Stimulated activated CD8-positive, alpha-beta memory T cell treated with anti-CD3 and anti-CD28 coated beads, Interleukin-2, amount 100 ng/mL, for 48 hours (primary cell): ENCODE results near the gene GPR180.

Experiments
- DNase-seq, 2 donors: peaks; one replicate each; pipeline ENCODE4 v3.0.0-alpha.2; 2020; ENCODE audit warnings: low read depth in 2 of 2

GPR180 gene

DNA sequence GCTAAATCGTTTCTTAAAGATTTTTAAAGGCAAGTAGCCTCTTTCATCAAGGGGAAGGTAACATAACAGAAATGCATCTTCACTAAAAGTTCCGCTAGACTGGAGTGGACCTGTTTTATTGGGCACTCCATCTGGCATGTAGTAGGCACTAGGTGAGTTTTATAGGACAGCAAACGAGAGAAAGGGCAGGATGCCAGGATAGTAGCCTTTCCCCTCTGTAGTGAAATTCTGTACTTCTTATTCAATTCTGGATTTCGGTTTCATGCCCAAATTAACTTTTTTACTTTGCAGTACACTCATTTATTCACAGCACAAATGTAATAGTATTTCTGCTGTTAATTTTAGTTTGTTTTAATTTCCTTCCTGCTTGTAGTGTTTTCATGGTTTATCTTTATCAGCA, 45.2 kb downstream of the GPR180 start:
- no peak for DNase-seq

DNA sequence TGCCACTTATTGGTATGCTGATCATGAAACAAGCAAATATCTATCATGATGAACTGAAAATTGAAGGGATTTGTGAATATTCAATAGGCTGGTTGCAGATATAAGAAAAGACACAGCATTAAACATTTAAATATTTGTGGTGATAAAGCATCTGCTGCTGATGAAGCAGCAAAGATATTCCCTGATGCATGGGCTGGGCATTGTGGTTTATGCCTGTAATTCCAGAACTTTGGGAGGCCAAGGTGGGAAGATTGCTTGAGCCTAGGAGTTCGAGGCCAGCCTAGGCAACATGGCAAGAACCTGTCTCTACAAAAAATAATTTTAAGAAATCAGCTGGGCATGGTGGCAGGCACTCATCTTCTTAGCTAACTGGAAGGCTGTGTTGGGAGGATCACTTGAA, 54.5 kb downstream of the GPR180 start:
- no peak for DNase-seq

- DNase-seq, result peak in 1 of 2 donors; percentile 4
Measured at GRCh38 chr13:94656766-94657165, 55.1 kb downstream of the GPR180 start.

DNA sequence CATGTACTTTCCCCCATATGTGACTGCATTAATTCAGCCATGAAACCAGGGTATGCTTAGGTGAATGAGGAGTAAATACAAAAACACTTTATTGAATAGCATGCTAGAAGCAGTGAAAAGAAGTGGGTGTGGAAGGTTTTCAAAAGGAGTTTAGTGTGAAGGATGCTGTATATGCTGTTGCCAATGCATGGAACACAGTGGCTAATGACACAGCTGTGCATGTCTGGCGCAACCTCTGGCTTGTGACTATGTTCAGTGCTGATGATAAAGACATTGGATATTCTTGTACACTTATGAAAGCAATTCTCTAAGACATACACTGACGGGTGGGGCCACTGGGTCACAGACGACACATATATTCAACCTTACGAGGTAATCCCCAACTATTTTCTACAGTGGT, 55.5 kb downstream of the GPR180 start:
- no peak for DNase-seq

- no peak for DNase-seq
Measured at GRCh38 chr13:94658926-94659597, 57.4 kb downstream of the GPR180 start.

- DNase-seq, result no peak
Measured at GRCh38 chr13:94659598-94659946, 57.9 kb downstream of the GPR180 start.

GRCh38 chr13:94660695-94661326, 59.2 kb downstream of the GPR180 start:
- no peak for DNase-seq

DNA sequence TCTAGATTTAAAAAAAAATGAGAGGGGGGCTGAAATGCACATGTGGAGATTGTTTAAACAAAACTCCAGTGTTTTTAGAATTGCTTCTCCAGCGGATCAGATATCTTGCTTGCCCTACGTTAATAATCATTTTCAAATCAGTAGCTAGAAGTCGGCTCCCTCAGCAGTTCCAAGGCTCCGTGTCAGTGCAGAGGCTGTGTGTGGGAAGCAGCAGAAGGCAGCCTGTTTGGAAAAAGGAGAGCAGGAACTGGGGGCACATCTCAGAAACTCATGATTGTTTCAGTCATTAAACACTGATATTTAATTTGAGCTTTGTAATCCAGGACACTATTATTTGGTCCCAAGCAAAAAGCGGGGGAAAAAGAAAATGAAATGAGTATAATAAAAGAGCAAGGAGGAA, 59.7 kb downstream of the GPR180 start:
- DNase-seq, result no peak

GRCh38 chr13:94662274-94662945, 60.8 kb downstream of the GPR180 start:
- DNase-seq, result no peak

GRCh38 chr13:94664889-94665288, 63.2 kb downstream of the GPR180 start:
- no peak for DNase-seq

- no peak for DNase-seq
Measured at GRCh38 chr13:94666065-94666464, 64.4 kb downstream of the GPR180 start.

GRCh38 chr13:94667190-94667589, 65.5 kb downstream of the GPR180 start:
- no peak for DNase-seq

GRCh38 chr13:94672400-94672799, 70.7 kb downstream of the GPR180 start:
- no peak for DNase-seq

DNA sequence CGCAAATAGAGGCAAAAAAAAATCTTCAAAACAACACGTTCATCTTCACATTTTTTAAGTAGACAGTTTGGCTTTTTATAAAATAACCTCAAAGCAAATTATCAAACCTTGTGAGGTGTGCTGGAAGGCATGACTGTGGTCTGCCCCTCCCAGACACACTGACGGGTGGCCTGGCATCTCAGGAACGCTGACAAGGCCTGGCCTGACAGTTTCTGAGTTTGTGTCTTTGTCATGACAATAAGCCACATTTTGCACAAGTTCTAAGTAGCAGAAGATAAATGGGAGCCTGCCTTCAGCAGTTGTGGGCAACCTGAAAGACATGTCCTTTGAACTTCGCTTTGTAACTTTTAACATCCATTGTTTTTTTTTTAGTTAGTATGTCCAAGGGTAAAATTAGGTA, 72.2 kb downstream of the GPR180 start:
- DNase-seq, result no peak

DNA sequence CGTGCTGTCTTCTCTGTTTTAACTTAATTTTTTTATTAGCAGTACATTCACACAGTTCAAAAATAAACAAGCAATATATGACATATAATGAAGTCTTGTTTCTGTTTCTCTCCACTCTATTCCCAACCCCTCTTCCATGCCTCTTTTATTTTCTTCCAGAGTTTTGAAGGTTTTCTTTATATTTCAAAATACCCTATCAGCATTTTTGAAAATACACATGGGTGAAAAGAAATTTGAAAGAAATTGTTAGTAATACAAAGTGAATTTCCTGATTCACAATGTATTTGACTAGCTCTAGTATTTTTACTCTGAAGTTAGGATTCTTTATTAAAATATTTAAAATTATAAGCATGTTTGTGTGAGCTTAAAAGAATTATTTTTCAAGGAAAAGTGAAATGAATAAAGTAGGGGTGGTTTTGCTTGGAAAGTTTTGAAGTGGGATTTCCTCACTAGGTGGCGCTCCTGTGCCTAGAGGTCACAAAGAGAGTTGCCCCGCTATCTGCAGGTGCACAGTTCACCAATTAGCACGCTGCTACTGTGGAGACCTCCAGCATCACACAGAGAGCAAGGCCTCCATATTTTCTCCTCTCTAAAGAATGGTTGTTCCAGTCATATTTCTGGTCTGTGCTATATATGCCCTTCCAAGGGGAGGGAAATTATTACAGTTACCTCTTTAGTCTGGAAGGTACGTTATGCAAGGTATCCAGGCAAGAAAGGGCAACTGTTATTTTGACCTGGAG, 73.1 kb downstream of the GPR180 start:
- peak; percentile 24 to 48 for DNase-seq

- DNase-seq, result no peak
Measured at GRCh38 chr13:94677799-94678198, 76.1 kb downstream of the GPR180 start.

DNA sequence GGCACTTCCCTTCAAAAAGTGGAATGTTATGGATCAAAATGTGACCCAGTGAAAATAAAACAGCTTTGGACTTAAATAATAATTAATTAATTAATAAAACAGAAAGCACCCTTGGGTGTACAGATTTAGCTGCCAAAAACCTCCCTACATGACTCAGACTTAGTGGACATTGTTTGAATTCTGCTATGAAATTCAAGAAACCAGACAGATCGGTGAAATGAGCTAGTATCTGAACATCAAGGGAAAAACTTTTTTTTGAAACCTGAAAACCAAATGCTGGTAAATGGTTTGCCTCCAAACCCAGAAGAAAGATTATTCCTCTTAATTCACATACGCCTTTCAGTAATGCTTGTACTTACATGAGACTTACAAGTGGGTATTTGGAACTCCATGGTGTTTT, 77.2 kb downstream of the GPR180 start:
- DNase-seq, result no peak

- DNase-seq, result no peak
Measured at GRCh38 chr13:94679614-94680013, 78.0 kb downstream of the GPR180 start.

DNA sequence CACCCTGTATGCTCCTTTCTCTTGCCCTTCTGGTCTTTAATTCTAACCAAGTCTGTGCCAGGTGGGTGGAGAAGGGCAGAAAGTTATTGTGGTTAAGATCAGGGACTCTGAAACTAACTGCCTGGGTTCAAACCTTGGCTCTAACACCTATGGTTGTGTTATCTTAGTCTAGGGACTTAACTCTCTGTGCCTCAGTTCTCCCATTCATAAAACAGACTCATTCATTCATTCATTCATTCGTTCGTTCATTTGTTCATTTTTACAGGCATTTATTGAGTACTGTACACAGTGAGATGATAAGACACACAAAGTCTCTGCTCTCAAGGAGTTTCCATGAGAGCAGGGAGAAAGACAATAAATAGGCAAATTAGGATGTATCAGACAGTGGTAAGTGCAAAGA, 80.6 kb downstream of the GPR180 start:
- DNase-seq, result no peak

DNA sequence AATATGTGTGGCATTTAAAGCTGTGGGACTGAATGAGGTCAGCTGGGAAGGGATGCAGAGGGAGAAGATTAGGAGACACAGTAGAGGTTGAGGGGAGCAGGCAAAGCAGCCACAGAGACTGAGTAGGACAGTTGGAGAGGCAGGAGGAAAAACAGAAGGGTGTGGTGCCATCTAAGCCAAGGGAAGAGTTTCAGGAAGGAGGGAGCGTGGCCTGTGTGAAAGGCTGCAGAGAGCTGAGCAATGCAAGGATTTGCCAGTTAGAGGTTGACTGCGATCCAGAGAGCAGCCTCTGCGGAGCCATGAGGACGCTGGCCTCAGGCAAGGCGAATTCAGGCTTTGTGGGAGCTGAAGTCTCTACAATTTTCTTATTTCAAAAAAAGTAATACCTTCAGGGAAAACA, 81.8 kb downstream of the GPR180 start:
- no peak for DNase-seq
